ENCODE measurements around the gene SMARCB1. TPM values are rescaled to one million over a fixed set of nuclear protein-coding genes. Genes with fewer than 3 reads are reported as not detected.

SMARCB1 gene
- polyA plus RNA-seq, 3 donors: 171 to 218 (median 181) TPM

DNA sequence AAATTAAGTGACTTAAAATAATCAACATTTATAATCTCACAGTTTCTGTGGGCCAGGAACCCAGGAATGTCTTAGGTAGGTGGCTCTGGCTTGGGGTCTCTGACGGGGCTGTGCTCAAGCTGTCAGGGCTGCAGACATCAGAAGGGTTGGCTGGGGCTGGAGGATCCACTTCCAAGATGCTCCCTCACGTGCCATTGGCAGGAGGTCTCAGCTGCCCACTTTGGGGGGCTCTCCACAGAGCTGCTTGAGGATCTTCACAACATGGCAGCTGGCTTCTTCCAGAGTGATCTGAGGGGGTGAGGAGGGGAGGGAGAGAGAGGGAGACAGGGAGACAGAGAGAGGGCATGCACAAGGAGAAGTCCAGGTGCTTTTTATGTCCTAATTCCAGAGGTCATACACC lies 89.0 kb downstream of the SMARCB1 start:
- no peak for DNase-seq

DNA sequence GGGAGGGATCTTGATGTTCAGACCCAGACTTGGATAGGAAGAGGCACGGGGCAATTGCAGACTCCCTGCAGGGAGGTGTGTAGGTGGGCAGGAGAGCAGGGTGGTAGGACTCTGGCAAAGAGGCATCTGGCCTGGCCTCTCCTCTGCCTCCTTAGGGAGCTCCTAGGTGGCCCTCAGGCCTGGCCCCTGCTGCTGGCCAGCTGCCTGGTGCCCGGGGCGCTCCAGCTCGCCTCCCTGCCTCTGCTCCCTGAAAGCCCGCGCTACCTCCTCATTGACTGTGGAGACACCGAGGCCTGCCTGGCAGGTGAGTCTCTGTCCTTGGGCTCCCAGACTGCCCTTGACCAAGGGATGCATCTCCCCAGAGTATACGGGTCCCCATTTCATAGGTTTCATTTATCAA lies 90.8 kb downstream of the SMARCB1 start:
- no peak for DNase-seq

- DNase-seq: no peak
Observed at GRCh38 chr22:23878219-23878618, 91.5 kb downstream of the SMARCB1 start.

GRCh38 chr22:23882370-23882769 lies 95.6 kb downstream of the SMARCB1 start:
- no peak for DNase-seq

DNA sequence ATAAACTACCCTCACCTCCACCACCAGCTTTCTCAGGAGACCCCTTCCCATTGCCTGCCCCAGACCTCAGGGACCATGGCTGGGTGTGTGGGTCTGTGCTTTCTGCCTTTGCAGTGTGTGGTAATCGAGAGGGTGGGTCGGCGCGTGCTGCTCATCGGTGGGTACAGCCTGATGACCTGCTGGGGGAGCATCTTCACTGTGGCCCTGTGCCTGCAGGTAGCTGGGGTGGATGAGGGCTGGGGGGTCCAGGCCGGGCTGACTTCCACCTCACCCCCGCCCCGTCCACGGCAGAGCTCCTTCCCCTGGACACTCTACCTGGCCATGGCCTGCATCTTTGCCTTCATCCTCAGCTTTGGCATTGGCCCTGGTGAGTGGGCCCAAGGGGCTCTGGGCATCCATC lies 96.9 kb downstream of the SMARCB1 start:
- DNase-seq: no peak

DNA sequence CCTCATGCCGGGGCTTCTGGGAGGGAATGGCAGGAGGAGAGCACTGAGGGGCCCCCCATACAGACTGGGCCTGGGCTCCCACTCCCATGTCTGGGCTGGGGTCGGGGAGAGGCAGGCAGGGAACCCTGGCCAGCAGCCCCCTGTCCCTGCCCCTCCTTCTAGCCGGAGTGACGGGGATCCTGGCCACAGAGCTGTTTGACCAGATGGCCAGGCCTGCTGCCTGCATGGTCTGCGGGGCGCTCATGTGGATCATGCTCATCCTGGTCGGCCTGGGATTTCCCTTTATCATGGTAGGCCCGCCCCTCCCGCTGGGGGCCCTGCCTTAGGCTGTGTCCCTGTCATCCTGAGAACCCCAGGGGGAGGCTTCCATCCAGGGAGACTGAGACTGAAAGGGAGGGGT lies 97.4 kb downstream of the SMARCB1 start:
- DNase-seq: no peak

Other genes starting within 250 kb of the SMARCB1 start
- 1 to 10 TPM in 1 of 3 donors, under 1 TPM in 2; 0.61 to 1.4 (median 0.62) TPM for gene IGLL1, start 206.7 kb upstream of the SMARCB1 start, polyA plus RNA-seq (ENCODE audit: insufficient read length in 3 of 3)
- gene DRICH1, start 154.6 kb upstream of the SMARCB1 start, polyA plus RNA-seq (ENCODE audit: insufficient read length in 3 of 3): 1 to 10 TPM; 2.3 to 4.8 (median 2.5) TPM
- 1 to 10 TPM; 2.5 to 5.7 (median 3.9) TPM for gene RGL4, start 96.0 kb upstream of the SMARCB1 start, polyA plus RNA-seq (ENCODE audit: insufficient read length in 3 of 3)
- 1 to 10 TPM; 6.1 to 8.6 (median 7.7) TPM for gene ZNF70, start 35.9 kb upstream of the SMARCB1 start, polyA plus RNA-seq (ENCODE audit: insufficient read length in 3 of 3)
- 1 to 10 TPM in 2 of 3 donors, under 1 TPM in 1; 0.89 to 1.3 (median 1.1) TPM for gene VPREB3, start 32.5 kb upstream of the SMARCB1 start, polyA plus RNA-seq (ENCODE audit: insufficient read length in 3 of 3)
- gene C22orf15, start 24.0 kb upstream of the SMARCB1 start, polyA plus RNA-seq (ENCODE audit: insufficient read length in 3 of 3): 1 to 10 TPM; 2.2 to 3.7 (median 2.9) TPM
- 100 to 1,000 TPM in 1 of 3 donors, 10 to 100 TPM in 2; 81.4 to 103 (median 91.5) TPM for gene CHCHD10, start 19.0 kb upstream of the SMARCB1 start, polyA plus RNA-seq (ENCODE audit: insufficient read length in 3 of 3)
- gene MMP11, start 14.1 kb upstream of the SMARCB1 start, polyA plus RNA-seq (ENCODE audit: insufficient read length in 3 of 3): 10 to 100 TPM; 15.3 to 21.9 (median 20.0) TPM
- 1 to 10 TPM; 4.9 to 6.4 (median 6.3) TPM for gene DERL3, start 52.0 kb downstream of the SMARCB1 start, polyA plus RNA-seq (ENCODE audit: insufficient read length in 3 of 3)
- gene SLC2A11, start 70.9 kb downstream of the SMARCB1 start, polyA plus RNA-seq (ENCODE audit: insufficient read length in 3 of 3): 10 to 100 TPM; 22.8 to 68.3 (median 61.5) TPM
- gene MIF, start 107.4 kb downstream of the SMARCB1 start, polyA plus RNA-seq (ENCODE audit: insufficient read length in 3 of 3): 100 to 1,000 TPM; 248 to 398 (median 342) TPM
- gene GSTT2B, start 174.2 kb downstream of the SMARCB1 start, polyA plus RNA-seq (ENCODE audit: insufficient read length in 3 of 3): 10 to 100 TPM; 13.7 to 19.4 (median 14.8) TPM
- 10 to 100 TPM in 2 of 3 donors, 1 to 10 TPM in 1; 6.4 to 13.1 (median 10.8) TPM for gene DDTL, start 179.9 kb downstream of the SMARCB1 start, polyA plus RNA-seq (ENCODE audit: insufficient read length in 3 of 3)
- gene DDT, start 187.5 kb downstream of the SMARCB1 start, polyA plus RNA-seq (ENCODE audit: insufficient read length in 3 of 3): 10 to 100 TPM; 73.9 to 90.9 (median 90.2) TPM
- 1 to 10 TPM; 1.0 to 1.9 (median 1.3) TPM for gene GSTT2, start 193.2 kb downstream of the SMARCB1 start, polyA plus RNA-seq (ENCODE audit: insufficient read length in 3 of 3)
- gene GSTT4, start 218.5 kb downstream of the SMARCB1 start, polyA plus RNA-seq (ENCODE audit: insufficient read length in 3 of 3): not detected
- 10 to 100 TPM; 55.6 to 66.7 (median 63.5) TPM for gene CABIN1, start 224.3 kb downstream of the SMARCB1 start, polyA plus RNA-seq (ENCODE audit: insufficient read length in 3 of 3)